Measurements from ENCODE around the gene DCHS1. TPM values are rescaled to one million over a fixed set of nuclear protein-coding genes. Genes with fewer than 3 reads are reported as not detected.

DCHS1 gene
- polyA plus RNA-seq, 2 of the 4 experiments (the other 2 are of a cell fraction): 0.06 TPM

DNA sequence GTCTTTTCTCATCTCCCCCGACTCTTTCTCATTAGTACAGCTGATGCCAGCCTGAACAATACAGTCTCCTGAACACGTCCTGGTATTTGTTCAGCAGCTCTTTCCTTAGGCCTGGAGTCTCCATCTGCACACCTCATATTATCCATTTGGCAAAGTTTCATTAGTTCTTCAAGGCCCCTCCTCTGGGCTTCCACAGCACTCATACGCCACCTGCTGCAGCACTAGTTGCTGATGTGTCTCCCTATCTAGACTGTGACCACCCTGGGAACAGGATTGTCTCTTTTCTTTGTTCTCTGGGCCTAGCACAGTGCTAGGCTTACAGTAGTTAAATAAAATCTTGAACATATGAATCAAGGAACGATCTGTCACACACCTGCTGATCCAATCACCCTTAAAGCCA is 17.2 kb downstream of the DCHS1 start (continued):
- TF ChIP-seq CEBPB (IDR thresholded peaks at IDR 0.05) (no peak), CHD4 (IDR thresholded peaks at IDR 0.05; ENCODE audit: borderline replicate concordance) (no peak), TFCP2L1 (CRISPR knock-in tag; IDR thresholded peaks at IDR 0.05) (no peak)

- Histone ChIP-seq H3K9me3 (no peaks in the 10 kb centered on the region), H3K4me2 (no peak overlapping the region), H3K4me1 (peaks cover 5% of the 10 kb centered on the region; the same call in 1 of the 3 replicates), H3K27ac (no peak overlapping the region), H3K4me3 (no peak overlapping the region)
- ChIA-PET POLR2A (no interaction called here), CTCF (interaction anchor here (0.5 to 0.9 kb wide), 2 partner anchors 11 to 17 kb away, joined by 3 to 4 read pairs; no protein-coding TSS in a partner anchor)
- no peak for DNase-seq (ENCODE audit: low read depth in 1 of 2, low spot score in 1 of 2)
- WGBS (ENCODE audit: missing lambda C conversion rate): 12% methylated on average over 3 of the region's 3 CpGs
- FAIRE-seq: no peak
- no peak for TF ChIP-seq PHF8 (IDR thresholded peaks at IDR 0.05; ENCODE audit: borderline replicate concordance, low read depth)
- no peak for TF ChIP-seq RAD21 (conservative IDR thresholded peaks at IDR 0.05 in 1 of 2, IDR thresholded peaks at IDR 0.05 in 1 of 2)
- TF ChIP-seq, protein P1, sequence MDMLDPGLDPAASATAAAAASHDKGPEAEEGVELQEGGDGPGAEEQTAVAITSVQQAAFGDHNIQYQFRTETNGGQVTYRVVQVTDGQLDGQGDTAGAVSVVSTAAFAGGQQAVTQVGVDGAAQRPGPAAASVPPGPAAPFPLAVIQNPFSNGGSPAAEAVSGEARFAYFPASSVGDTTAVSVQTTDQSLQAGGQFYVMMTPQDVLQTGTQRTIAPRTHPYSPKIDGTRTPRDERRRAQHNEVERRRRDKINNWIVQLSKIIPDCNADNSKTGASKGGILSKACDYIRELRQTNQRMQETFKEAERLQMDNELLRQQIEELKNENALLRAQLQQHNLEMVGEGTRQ (IDR thresholded peaks at IDR 0.05): no peak
- TF ChIP-seq GATA3 (IDR thresholded peaks at IDR 0.05; ENCODE audit: borderline replicate concordance): no peak
- no peak for TF ChIP-seq EHF (CRISPR knock-in tag; IDR thresholded peaks at IDR 0.05)
- TF ChIP-seq SREBF2 (IDR thresholded peaks at IDR 0.05): no peak
- no peak for TF ChIP-seq MAFK (IDR thresholded peaks at IDR 0.05; ENCODE audit: partially characterized antibody)
- no peak for TF ChIP-seq SMC3 (IDR thresholded peaks at IDR 0.05)
- TF ChIP-seq E2F6 (IDR thresholded peaks at IDR 0.05; ENCODE audit: borderline replicate concordance, low read depth): no peak
- TF ChIP-seq HDAC2 (IDR thresholded peaks at IDR 0.05): no peak
- no peak for TF ChIP-seq MYC (IDR thresholded peaks at IDR 0.05; ENCODE audit: borderline replicate concordance, low read length)
- TF ChIP-seq MAZ (IDR thresholded peaks at IDR 0.05; ENCODE audit: borderline replicate concordance, low read depth, low read length): no peak
- peak in 1 of 2 experiments; percentile 17; a peak in 2 of 6 replicates for ATAC-seq
Observed at GRCh38 chr11:6637871-6638270, 17.7 kb downstream of the DCHS1 start.

- POLR2A ChIA-PET: no interaction called here
- H3K4me2 ChIP-seq: no peak overlapping the region
- CTCF ChIA-PET: interaction anchor here (0.8 to 4.0 kb wide), 2 partner anchors 14 to 15 kb away, joined by 4 to 15 read pairs; no protein-coding TSS in a partner anchor
- ATAC-seq (no peak), FAIRE-seq (no peak), DNase-seq (ENCODE audit: low read depth in 1 of 2, low spot score in 1 of 2) (no peak)
- H3K4me1 ChIP-seq: peaks cover 5% of the 10 kb centered on the region; the same call in 1 of the 3 replicates
- no peak overlapping the region for H3K27ac ChIP-seq
- no peak for TF ChIP-seq SREBF2 (IDR thresholded peaks at IDR 0.05)
- TF ChIP-seq RFX5 (IDR thresholded peaks at IDR 0.05): no peak
- TF ChIP-seq FOXS1 (CRISPR knock-in tag; IDR thresholded peaks at IDR 0.05): no peak
- TF ChIP-seq, protein P2, sequence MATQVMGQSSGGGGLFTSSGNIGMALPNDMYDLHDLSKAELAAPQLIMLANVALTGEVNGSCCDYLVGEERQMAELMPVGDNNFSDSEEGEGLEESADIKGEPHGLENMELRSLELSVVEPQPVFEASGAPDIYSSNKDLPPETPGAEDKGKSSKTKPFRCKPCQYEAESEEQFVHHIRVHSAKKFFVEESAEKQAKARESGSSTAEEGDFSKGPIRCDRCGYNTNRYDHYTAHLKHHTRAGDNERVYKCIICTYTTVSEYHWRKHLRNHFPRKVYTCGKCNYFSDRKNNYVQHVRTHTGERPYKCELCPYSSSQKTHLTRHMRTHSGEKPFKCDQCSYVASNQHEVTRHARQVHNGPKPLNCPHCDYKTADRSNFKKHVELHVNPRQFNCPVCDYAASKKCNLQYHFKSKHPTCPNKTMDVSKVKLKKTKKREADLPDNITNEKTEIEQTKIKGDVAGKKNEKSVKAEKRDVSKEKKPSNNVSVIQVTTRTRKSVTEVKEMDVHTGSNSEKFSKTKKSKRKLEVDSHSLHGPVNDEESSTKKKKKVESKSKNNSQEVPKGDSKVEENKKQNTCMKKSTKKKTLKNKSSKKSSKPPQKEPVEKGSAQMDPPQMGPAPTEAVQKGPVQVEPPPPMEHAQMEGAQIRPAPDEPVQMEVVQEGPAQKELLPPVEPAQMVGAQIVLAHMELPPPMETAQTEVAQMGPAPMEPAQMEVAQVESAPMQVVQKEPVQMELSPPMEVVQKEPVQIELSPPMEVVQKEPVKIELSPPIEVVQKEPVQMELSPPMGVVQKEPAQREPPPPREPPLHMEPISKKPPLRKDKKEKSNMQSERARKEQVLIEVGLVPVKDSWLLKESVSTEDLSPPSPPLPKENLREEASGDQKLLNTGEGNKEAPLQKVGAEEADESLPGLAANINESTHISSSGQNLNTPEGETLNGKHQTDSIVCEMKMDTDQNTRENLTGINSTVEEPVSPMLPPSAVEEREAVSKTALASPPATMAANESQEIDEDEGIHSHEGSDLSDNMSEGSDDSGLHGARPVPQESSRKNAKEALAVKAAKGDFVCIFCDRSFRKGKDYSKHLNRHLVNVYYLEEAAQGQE (IDR thresholded peaks at IDR 0.05): no peak
- TF ChIP-seq KDM5A (IDR thresholded peaks at IDR 0.05): no peak
- no peak for TF ChIP-seq ESRRA (IDR thresholded peaks at IDR 0.05; ENCODE audit: borderline replicate concordance, low read length)
- no peak for TF ChIP-seq HOXB5 (CRISPR knock-in tag; IDR thresholded peaks at IDR 0.05)
- TF ChIP-seq KDM1A (IDR thresholded peaks at IDR 0.05; ENCODE audit: low read depth): no peak
- TF ChIP-seq POLR2AphosphoS2 (conservative IDR thresholded peaks at IDR 0.05; ENCODE audit: low read length): no peak
- no peak for TF ChIP-seq CBX2 (IDR thresholded peaks at IDR 0.05; ENCODE audit: borderline replicate concordance, low read depth)
- TF ChIP-seq, protein P1 (IDR thresholded peaks at IDR 0.05): no peak
- no peak for TF ChIP-seq GATA3 (IDR thresholded peaks at IDR 0.05; ENCODE audit: borderline replicate concordance)
- no peak for TF ChIP-seq MAZ (IDR thresholded peaks at IDR 0.05; ENCODE audit: borderline replicate concordance, low read depth, low read length)
- no peak for TF ChIP-seq BHLHE40 (IDR thresholded peaks at IDR 0.05; ENCODE audit: low read depth, low read length)
- no peak for TF ChIP-seq HES2 (IDR thresholded peaks at IDR 0.05)
- TF ChIP-seq, protein P3, sequence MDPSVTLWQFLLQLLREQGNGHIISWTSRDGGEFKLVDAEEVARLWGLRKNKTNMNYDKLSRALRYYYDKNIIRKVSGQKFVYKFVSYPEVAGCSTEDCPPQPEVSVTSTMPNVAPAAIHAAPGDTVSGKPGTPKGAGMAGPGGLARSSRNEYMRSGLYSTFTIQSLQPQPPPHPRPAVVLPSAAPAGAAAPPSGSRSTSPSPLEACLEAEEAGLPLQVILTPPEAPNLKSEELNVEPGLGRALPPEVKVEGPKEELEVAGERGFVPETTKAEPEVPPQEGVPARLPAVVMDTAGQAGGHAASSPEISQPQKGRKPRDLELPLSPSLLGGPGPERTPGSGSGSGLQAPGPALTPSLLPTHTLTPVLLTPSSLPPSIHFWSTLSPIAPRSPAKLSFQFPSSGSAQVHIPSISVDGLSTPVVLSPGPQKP (IDR thresholded peaks at IDR 0.05; ENCODE audit: low read depth, low read length): no peak
- no peak for TF ChIP-seq CHD4 (IDR thresholded peaks at IDR 0.05; ENCODE audit: borderline replicate concordance)
- TF ChIP-seq CEBPB (IDR thresholded peaks at IDR 0.05): no peak
- 43% methylated on average over 3 of the region's 3 CpGs for WGBS (ENCODE audit: missing lambda C conversion rate)
- no peak overlapping the region for H3K4me3 ChIP-seq
- H3K9me3 ChIP-seq: no peaks in the 10 kb centered on the region
Observed at GRCh38 chr11:6636480-6636879, 19.1 kb downstream of the DCHS1 start.

All from A549 (cell line).